K562 (cell line): ENCODE data around the gene RPS27. TPM values are rescaled to one million over a fixed set of nuclear protein-coding genes. Genes with fewer than 3 reads are reported as not detected.
A peak's percentile ranks its signal among the peaks of the same experiment; 100 is the strongest.

Experiments
- ARHGAP35 ChIP-seq: fragments of 450-650 bp; IDR thresholded peaks from 2 replicates; pipeline ENCODE4 v1.6.1; 2018; ENCODE audit not compliant: partially characterized antibody
- CXXC5 ChIP-seq: fragments of 250-450 bp; sonication (Bioruptor Pico); IDR thresholded peaks from 2 replicates; pipeline ENCODE4 v1.8.0; 2022; ENCODE audit warnings: inconsistent platforms, mild to moderate bottlenecking, moderate library complexity
- DIDO1 ChIP-seq: fragments of 450-650 bp; IDR thresholded peaks from 2 replicates; pipeline ENCODE4 v1.6.1; 2016; ENCODE audit warnings: low read depth, missing biosample characterization, missing genetic modification characterization
- DLX4 ChIP-seq: fragments of 250-450 bp; sonication (Bioruptor Pico); IDR thresholded peaks from 2 replicates; pipeline ENCODE4 v1.6.1; 2021; ENCODE audit warnings: mild to moderate bottlenecking
- E2F8 ChIP-seq: fragments of 450-650 bp; IDR thresholded peaks from 2 replicates; pipeline ENCODE4 v1.7.1; 2018; ENCODE audit warnings: mild to moderate bottlenecking, low read depth; ENCODE audit not compliant: partially characterized antibody
- GTF2F1 ChIP-seq: IDR thresholded peaks from 2 replicates; pipeline ENCODE4 v1.6.1; 2011; ENCODE audit warnings: low read depth, low read length, improper control_type of control experiment
- HNRNPL ChIP-seq: fragments of 200-400 bp; formaldehyde crosslinking; IDR thresholded peaks from 2 replicates; pipeline ENCODE4 v1.6.1; 2017; ENCODE audit warnings: low read depth, mild to moderate bottlenecking, low read length
- MBD2 ChIP-seq: sonication (generic); IDR thresholded peaks from 2 replicates; pipeline ENCODE4 v1.6.1; 2016; ENCODE audit warnings: low read depth, borderline replicate concordance
- PHTF2 ChIP-seq: fragments of 250-450 bp; sonication (Bioruptor Pico); IDR thresholded peaks from 2 replicates; pipeline ENCODE4 v1.5.0; 2021; ENCODE audit warnings: mild to moderate bottlenecking
- POLR3A ChIP-seq: IDR thresholded peaks from 2 replicates; pipeline ENCODE4 v1.6.1; 2011; ENCODE audit warnings: borderline replicate concordance, mild to moderate bottlenecking, moderate library complexity; ENCODE audit not compliant: insufficient read length, insufficient read depth; ENCODE audit errors: extremely low read depth
- SMAD1 ChIP-seq: fragments of 150-350 bp; IDR thresholded peaks from 2 replicates; pipeline ENCODE4 v1.6.1; 2014; ENCODE audit warnings: low read length, low read depth; ENCODE audit not compliant: partially characterized antibody
- SREBF2 ChIP-seq: sonication (generic); formaldehyde crosslinking; IDR thresholded peaks from 2 replicates; pipeline ENCODE4 v1.4.0; 2020; ENCODE audit warnings: mild to moderate bottlenecking, missing genetic modification reagents
- STAT5B ChIP-seq: fragments of 250-450 bp; sonication (Bioruptor Pico); IDR thresholded peaks from 2 replicates; pipeline ENCODE4 v1.8.0; 2021; ENCODE audit warnings: mild to moderate bottlenecking, inconsistent platforms
- STAT6 ChIP-seq: sonication (generic); formaldehyde crosslinking; IDR thresholded peaks from 2 replicates; pipeline ENCODE4 v1.8.1; 2023; ENCODE audit warnings: mild to moderate bottlenecking, missing genetic modification reagents
- TGIF2 ChIP-seq: sonication (generic); formaldehyde crosslinking; IDR thresholded peaks from 2 replicates; pipeline ENCODE4 v1.8.1; 2022; ENCODE audit warnings: mild to moderate bottlenecking, missing genetic modification reagents, moderate library complexity
- ZNF212 ChIP-seq: fragments of 450-650 bp; formaldehyde crosslinking; IDR thresholded peaks from 2 replicates; pipeline ENCODE4 v1.4.0; 2020; ENCODE audit warnings: mild to moderate bottlenecking
- ZNF24 ChIP-seq: fragments of 450-650 bp; IDR thresholded peaks from 2 replicates; pipeline ENCODE4 v1.6.1; 2016
- ZNF398 ChIP-seq: fragments of 250-450 bp; sonication (Bioruptor Pico); IDR thresholded peaks from 2 replicates; pipeline ENCODE4 v1.8.0; 2021; ENCODE audit warnings: moderate library complexity, mild to moderate bottlenecking, inconsistent platforms
- ZNF780A ChIP-seq: fragments of 250-450 bp; sonication (Bioruptor Pico); IDR thresholded peaks from 2 replicates; pipeline ENCODE4 v1.5.0; 2021; ENCODE audit warnings: mild to moderate bottlenecking
- ZZZ3 ChIP-seq: fragments of 450-650 bp; IDR thresholded peaks from 2 replicates; pipeline ENCODE4 v1.6.1; 2016; ENCODE audit warnings: antibody characterized with exemption, mild to moderate bottlenecking, moderate library complexity
- polyA plus RNA-seq, 8 experiments: library from polyadenylated mRNA; depleted of rRNA in 4 of 8; stranded (reverse) in 5 of 8; unstranded in 3 of 8; fragments of >200 nt; fragmentation: Nextera tagmentation in 2 of 8; fragmentation: Illumina TruSeq in 1 of 8; extraction: Ambion mirVana in 2 of 8; extraction: Trizol in 1 of 8; gene quantifications; 2 replicates each; pipeline versions ENCODE4 v1.2.1 to v1.2.3, GENCODE V29; 2011 to 2014; ENCODE audit warnings: inconsistent platforms in 1 of 8, missing spikeins in 1 of 8
- total RNA-seq, 7 experiments: library from RNA; depleted of rRNA in 6 of 7; stranded (reverse); fragments of >200 nt in 6 of 7; fragmentation: Illumina TruSeq in 2 of 7; extraction: Trizol in 2 of 7; gene quantifications; 2 replicates each; pipeline versions ENCODE4 v1.2.1 to v1.2.3, GENCODE V29; 2011 to 2021; ENCODE audit warnings: low replicate concordance in 1 of 7
- TF ChIP-seq, protein P1 (sequence below): fragments of 450-650 bp; formaldehyde crosslinking; IDR thresholded peaks from 2 replicates; pipeline ENCODE4 v1.4.0; 2022; ENCODE audit warnings: mild to moderate bottlenecking, moderate library complexity

RPS27 gene
- total and polyA plus RNA-seq, 9 of the 15 experiments (the other 6 are each of a cell fraction or from before 2014, with no cell fraction given): 2,091 to 9,377 (median 6,706) TPM

DNA sequence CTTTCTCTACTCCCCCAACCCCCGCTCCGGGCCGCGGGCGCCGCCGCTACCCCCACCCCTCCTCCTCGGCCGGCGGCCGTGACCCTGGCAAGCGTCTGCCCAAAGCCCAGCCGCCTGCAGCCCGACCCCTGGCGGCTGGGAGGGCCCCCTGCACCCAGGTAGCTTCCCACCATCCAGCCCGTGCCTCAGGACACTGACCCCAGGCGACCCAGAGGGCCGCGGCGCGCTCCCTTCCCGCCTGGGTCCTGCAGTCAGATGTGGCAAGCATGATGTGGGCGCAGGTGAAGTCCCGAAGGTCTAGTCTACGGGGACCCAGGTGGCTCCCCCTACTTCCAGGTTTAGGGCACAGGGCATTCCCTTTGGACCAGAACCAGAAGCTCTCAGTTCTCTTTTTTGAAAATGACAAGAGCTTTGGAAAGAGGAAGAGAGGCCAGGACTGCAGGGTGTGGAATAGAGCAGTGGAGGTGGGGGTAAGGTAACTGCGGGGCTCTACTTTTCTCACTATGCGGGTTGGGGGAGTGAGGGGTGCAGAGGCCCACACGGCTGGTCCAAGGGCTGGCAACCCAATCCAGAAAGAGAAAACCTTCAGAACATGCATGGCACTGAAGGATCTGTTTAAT, 43.8 kb upstream of the RPS27 start, which contains the start of gene DENND4B (continued):
- TF ChIP-seq ZNF780A (no peak), MBD2 (no peak), DIDO1 (tag) (no peak), SMAD1 (no peak), ZNF212 (CRISPR knock-in tag) (no peak), ARHGAP35 (no peak), GTF2F1 (no peak), DLX4 (CRISPR knock-in tag) (no peak), STAT6 (no peak), CXXC5 (CRISPR knock-in tag) (peak; percentile 47), TGIF2 (CRISPR knock-in tag) (peak; percentile 62; the same call in 1 of the 2 replicates), POLR3A (no peak), ZNF398 (CRISPR knock-in tag) (no peak), SREBF2 (CRISPR knock-in tag) (no peak), ZZZ3 (no peak), PHTF2 (CRISPR knock-in tag) (no peak), ZNF24 (no peak), E2F8 (peak; percentile 62), HNRNPL (peak; percentile 97), STAT5B (no peak)
- TF ChIP-seq, protein P1, sequence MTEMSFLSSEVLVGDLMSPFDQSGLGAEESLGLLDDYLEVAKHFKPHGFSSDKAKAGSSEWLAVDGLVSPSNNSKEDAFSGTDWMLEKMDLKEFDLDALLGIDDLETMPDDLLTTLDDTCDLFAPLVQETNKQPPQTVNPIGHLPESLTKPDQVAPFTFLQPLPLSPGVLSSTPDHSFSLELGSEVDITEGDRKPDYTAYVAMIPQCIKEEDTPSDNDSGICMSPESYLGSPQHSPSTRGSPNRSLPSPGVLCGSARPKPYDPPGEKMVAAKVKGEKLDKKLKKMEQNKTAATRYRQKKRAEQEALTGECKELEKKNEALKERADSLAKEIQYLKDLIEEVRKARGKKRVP: no peak
